Prostate gland (tissue), 2 donors: ENCODE results near the gene OSBP. TPM values are rescaled to one million over a fixed set of nuclear protein-coding genes. Genes with fewer than 3 reads are reported as not detected.

Experiments
- DNase-seq: peaks from one replicate; pipeline ENCODE4 v3.0.0-alpha.2; 2019; ENCODE audit warnings: low spot score
- H3K27ac ChIP-seq, 2 donors: fragments of 200-600 bp; sonication (generic); 2 replicates each; pipeline ENCODE4 v1.5.1; 2017 to 2019
- H3K27me3 ChIP-seq: fragments of 200-600 bp; sonication (generic); replicated peaks from 2 replicates; pipeline ENCODE4 v1.5.1; 2019; ENCODE audit not compliant: insufficient read depth
- H3K36me3 ChIP-seq, 2 donors: fragments of 200-600 bp; sonication (generic); 1 replicate in 1 of 2; 2 replicates in 1 of 2; pipeline versions ENCODE4 v1.5.1 to v1.8.1; 2017 to 2019
- H3K4me1 ChIP-seq: fragments of 200-600 bp; sonication (generic); replicated peaks from 2 replicates; pipeline ENCODE4 v1.5.1; 2019
- H3K4me3 ChIP-seq, 2 donors: fragments of 200-600 bp; sonication (generic); 2 replicates each; pipeline ENCODE4 v1.5.1; 2017 to 2019
- H3K9me3 ChIP-seq: fragments of 200-600 bp; sonication (generic); 2 replicates; pipeline ENCODE4 v1.5.1; 2017
- CTCF ChIP-seq, 4 experiments: fragments of 200-600 bp in 2 of 4; fragments of 450-650 bp in 2 of 4; sonication (generic) in 2 of 4; IDR thresholded peaks; 1 replicate in 3 of 4; 2 replicates in 1 of 4; pipeline ENCODE4 v1.5.1; 2016 to 2019; ENCODE audit warnings: antibody characterized with exemption in 4 of 4, mild to moderate bottlenecking in 2 of 4, moderate library complexity in 2 of 4
- POLR2A ChIP-seq: fragments of 450-650 bp; IDR thresholded peaks from one replicate; pipeline ENCODE4 v1.6.1; 2016; ENCODE audit warnings: antibody characterized with exemption, mild to moderate bottlenecking
- POLR2AphosphoS5 ChIP-seq: sonication (generic); formaldehyde crosslinking; IDR thresholded peaks from one replicate; pipeline ENCODE4 v1.6.1; 2017; ENCODE audit warnings: antibody characterized with exemption
- WGBS: methylation state at CpG from one replicate; pipeline ENCODE4 v1.1.5; 2018; 5-methylcytosine and 5-hydroxymethylcytosine counted together
- intact Hi-C: fragments of 100-400 bp; cut with DNase I; formaldehyde crosslinking; loops from one replicate; pipeline ENCODE4 v1.14.2; 2022
- microRNA-seq: library from miRNA; unstranded; fragments of <30 nt; microRNA quantifications from one replicate; pipeline ENCODE4, GENCODE V29; 2016
- small RNA-seq, 2 donors: library from RNA; depleted of rRNA; stranded (forward); fragments of <200 nt; gene quantifications; one replicate each; pipeline ENCODE3, GENCODE V24; 2016
- total RNA-seq, 2 donors: library from RNA; depleted of rRNA; stranded (reverse); fragments of >200 nt; gene quantifications; one replicate each; pipeline ENCODE4 v1.1.0, GENCODE V29; 2016

The OSBP gene
- total RNA-seq, 2 donors from 2014 or later, result 46.1 to 49.0 TPM

GRCh38 chr11:59528711-59529110 is 86.9 kb downstream of the OSBP start:
- DNase-seq, result no peak
- no peak overlapping the region for H3K27ac ChIP-seq
- WGBS, result 55% methylated on average over 7 of the region's 7 CpGs
- H3K27me3 ChIP-seq, result no peaks in the 10 kb centered on the region
- no peaks in the 10 kb centered on the region for H3K4me1 ChIP-seq
- no peak overlapping the region for H3K4me3 ChIP-seq
- no peaks in the 10 kb centered on the region for H3K9me3 ChIP-seq
- TF ChIP-seq POLR2A (no peak), CTCF (IDR thresholded peaks at IDR 0.05) (no peak), POLR2AphosphoS5 (no peak)
- no peaks in the 10 kb centered on the region for H3K36me3 ChIP-seq
- intact Hi-C loops, result no loop called here

Small RNA genes lying within 50 kb of the gene (microRNA-seq; reads per million reads assigned to microRNA genes)
- not detected for gene MIR3162

Small RNA genes lying within 50 kb of the gene (small RNA-seq; reads per million reads assigned to genes)
- gene MIR3162, result 0 reads per million in 2 donors

Other genes with a start within 250 kb of the OSBP start
- gene OR5A2, start 189.4 kb downstream of the OSBP start, total RNA-seq, result not detected
- under 1 TPM in 1 of 2 donors, not detected in 1; 0.17 TPM for gene OR5A1, start 179.3 kb downstream of the OSBP start, total RNA-seq
- not detected for gene OR4D6, start 158.8 kb downstream of the OSBP start, total RNA-seq
- not detected for gene OR4D10, start 142.5 kb downstream of the OSBP start, total RNA-seq
- not detected for gene OR4D11, start 112.2 kb downstream of the OSBP start, total RNA-seq
- not detected for gene OR4D9, start 104.2 kb downstream of the OSBP start, total RNA-seq
- gene PATL1, start 53.3 kb upstream of the OSBP start, total RNA-seq, result 10 to 100 TPM; 10.3 to 26.2 TPM
- not detected for gene OR10V1, start 98.1 kb upstream of the OSBP start, total RNA-seq
- gene STX3, start 139.6 kb upstream of the OSBP start, total RNA-seq, result 10 to 100 TPM; 20.8 to 58.5 TPM
- gene MRPL16, start 195.0 kb upstream of the OSBP start, total RNA-seq, result 10 to 100 TPM; 38.3 to 97.6 TPM
- gene CBLIF, start 229.7 kb upstream of the OSBP start, total RNA-seq, result not detected